BJ (cell line): ENCODE data around the gene DISP3. TPM values are rescaled to one million over a fixed set of nuclear protein-coding genes. Genes with fewer than 3 reads are reported as not detected.

Source experiments
- CTCF ChIA-PET: fragments of 350-600 bp; formaldehyde crosslinking; extraction: SDS; loops from one replicate; lab custom pipeline; 2021; ENCODE audit warnings: antibody characterized with exemption, inconsistent platforms; lab: Yijun Ruan, JAX
- POLR2A ChIA-PET: fragments of 300-600 bp; sonication (Branson Sonifier 250); formaldehyde crosslinking; extraction: SDS; loops from one replicate; lab custom pipeline; 2021; ENCODE audit warnings: antibody characterized with exemption; lab: Charles Lee
- DNase-seq: peaks from one replicate; pipeline ENCODE4 v3.0.0-alpha.2; 2011; ENCODE audit warnings: low read depth
- H3K27me3 ChIP-seq: 2 replicates; pipeline ENCODE4 v1.6.0; 2011; ENCODE audit warnings: low read length; ENCODE audit not compliant: control insufficient read depth, insufficient read depth
- H3K36me3 ChIP-seq: 2 replicates; pipeline ENCODE4 v1.5.1; 2011; ENCODE audit warnings: low read length; ENCODE audit not compliant: control insufficient read depth, insufficient read depth
- H3K4me3 ChIP-seq: 2 replicates; pipeline ENCODE4 v1.5.1; 2011; ENCODE audit warnings: low read depth, mild to moderate bottlenecking, control low read depth, low read length
- CTCF ChIP-seq: IDR thresholded peaks from 2 replicates; pipeline ENCODE4 v1.5.1; 2011; ENCODE audit warnings: low read depth, mild to moderate bottlenecking, control low read depth, inconsistent platforms, low read length, moderate library complexity; ENCODE audit not compliant: insufficient read depth
- polyA plus RNA-seq: library from polyadenylated mRNA; depleted of rRNA; stranded (reverse); fragments of >200 nt; gene quantifications from 2 replicates; pipeline ENCODE4 v1.2.3, GENCODE V29; 2011

The DISP3 gene
- polyA plus RNA-seq, 1 experiment, result 0.02 TPM

- Histone ChIP-seq H3K36me3 (no peaks in the 10 kb centered on the region), H3K27me3 (peaks cover 2% of the 10 kb centered on the region; the same call in 1 of the 2 replicates), H3K4me3 (no peak overlapping the region)
- DNase-seq, result no peak
- ChIA-PET CTCF (no interaction called here), POLR2A (no interaction called here)
- no peak for TF ChIP-seq CTCF
These were observed 81.1 kb downstream of the DISP3 start for GRCh38 chr1:11560061-11560460.

- Histone ChIP-seq H3K36me3 (no peaks in the 10 kb centered on the region), H3K27me3 (peaks cover 2% of the 10 kb centered on the region; the same call in 1 of the 2 replicates), H3K4me3 (no peak overlapping the region)
- ChIA-PET POLR2A (no interaction called here), CTCF (no interaction called here)
- no peak for DNase-seq
- TF ChIP-seq CTCF, result no peak
These were observed 82.8 kb downstream of the DISP3 start for GRCh38 chr1:11561740-11562139.

- no peak overlapping the region for H3K4me3 ChIP-seq
- no peak for TF ChIP-seq CTCF
- H3K36me3 ChIP-seq, result no peaks in the 10 kb centered on the region
- ChIA-PET CTCF (no interaction called here), POLR2A (no interaction called here)
- H3K27me3 ChIP-seq, result peaks cover 2% of the 10 kb centered on the region; the same call in 1 of the 2 replicates
- DNase-seq, result no peak
These were observed 83.7 kb downstream of the DISP3 start for GRCh38 chr1:11562664-11563063.

- DNase-seq, result no peak
- Histone ChIP-seq H3K27me3 (no peaks in the 10 kb centered on the region), H3K36me3 (no peaks in the 10 kb centered on the region), H3K4me3 (no peak overlapping the region)
- ChIA-PET CTCF (interaction anchor here (1.1 kb wide), 1 partner anchor 79 kb away, joined by 4 read pairs; no protein-coding TSS in a partner anchor), POLR2A (no interaction called here)
- no peak for TF ChIP-seq CTCF
These were observed 84.7 kb downstream of the DISP3 start for GRCh38 chr1:11563560-11564069.

- Histone ChIP-seq H3K27me3 (no peaks in the 10 kb centered on the region), H3K36me3 (no peaks in the 10 kb centered on the region), H3K4me3 (no peak overlapping the region)
- POLR2A ChIA-PET, result no interaction called here
- TF ChIP-seq CTCF, result no peak
- DNase-seq, result no peak
- CTCF ChIA-PET, result interaction anchor here (1.1 kb wide), 1 partner anchor 78 kb away, joined by 4 read pairs; no protein-coding TSS in a partner anchor
These were observed 85.3 kb downstream of the DISP3 start for GRCh38 chr1:11564237-11564636.
